OCI-LY7 (cell line): ENCODE data around the gene PSMD1. TPM values are rescaled to one million over a fixed set of nuclear protein-coding genes. Genes with fewer than 3 reads are reported as not detected.

Experiments used
- BruUV-seq: library from RNA; stranded (reverse); fragments of 400-500 nt; replicated peaks from 2 replicates; lab custom pipeline; 2021; lab: Mats Ljungman, UMichigan
- CTCF ChIA-PET: fragments of 300-600 bp; sonication (Branson Sonifier 250); formaldehyde crosslinking; loops from one replicate; lab custom pipeline; 2022; ENCODE audit warnings: antibody characterized with exemption; ENCODE audit not compliant: unreplicated experiment; lab: Charles Lee
- POLR2A ChIA-PET: fragments of 300-600 bp; sonication (Branson Sonifier 250); formaldehyde crosslinking; loops from one replicate; lab custom pipeline; 2022; ENCODE audit warnings: antibody characterized with exemption; lab: Charles Lee
- DNase-seq: peaks from one replicate; pipeline ENCODE4 v3.0.0-alpha.2; 2015; ENCODE audit warnings: low spot score
- H2AFZ ChIP-seq: fragments of 200-600 bp; sonication (generic), shearing (Covaris generic); 2 replicates; pipeline ENCODE4 v1.6.1; 2014; ENCODE audit warnings: mild to moderate bottlenecking, antibody characterized with exemption, low read length, moderate library complexity
- H3K27ac ChIP-seq: fragments of 200-600 bp; sonication (generic); 2 replicates; pipeline ENCODE4 v1.5.1; 2014; ENCODE audit warnings: mixed run types, low read depth, mild to moderate bottlenecking, moderate library complexity, low read length, inconsistent platforms; ENCODE audit not compliant: poor library complexity, severe bottlenecking
- H3K36me3 ChIP-seq: fragments of 200-600 bp; sonication (generic); 2 replicates; pipeline ENCODE4 v1.6.1; 2014; ENCODE audit warnings: mild to moderate bottlenecking, antibody characterized with exemption, low read length, moderate library complexity, mixed read lengths; ENCODE audit not compliant: insufficient read depth
- H3K4me1 ChIP-seq: fragments of 200-600 bp; sonication (generic); 2 replicates; pipeline ENCODE4 v1.5.1; 2014; ENCODE audit warnings: mild to moderate bottlenecking, low read length; ENCODE audit not compliant: insufficient read depth, poor library complexity, severe bottlenecking
- H3K4me2 ChIP-seq: fragments of 200-600 bp; sonication (generic); 2 replicates; pipeline ENCODE4 v1.6.1; 2014; ENCODE audit warnings: mild to moderate bottlenecking, low read length
- H3K4me3 ChIP-seq: fragments of 200-600 bp; sonication (generic); 2 replicates; pipeline ENCODE4 v1.5.1; 2014; ENCODE audit warnings: mild to moderate bottlenecking, low read depth, low read length; ENCODE audit not compliant: poor library complexity, severe bottlenecking
- H3K79me2 ChIP-seq: fragments of 200-600 bp; sonication (generic); 2 replicates; pipeline ENCODE4 v1.6.1; 2016; ENCODE audit warnings: low read depth, mild to moderate bottlenecking, low read length, moderate library complexity, mixed read lengths; ENCODE audit not compliant: insufficient read depth
- H3K9me2 ChIP-seq: fragments of 200-600 bp; sonication (generic); 2 replicates; pipeline ENCODE4 v1.6.1; 2016; ENCODE audit warnings: mild to moderate bottlenecking, low read length, mixed read lengths; ENCODE audit not compliant: insufficient read depth
- H3K9me3 ChIP-seq: fragments of 200-600 bp; sonication (generic); 2 replicates; pipeline ENCODE4 v1.6.1; 2014; ENCODE audit warnings: mild to moderate bottlenecking, mixed run types, low read length, mixed read lengths
- H4K20me1 ChIP-seq: fragments of 200-600 bp; sonication (generic); 2 replicates; pipeline ENCODE4 v1.6.1; 2014; ENCODE audit warnings: mild to moderate bottlenecking, antibody characterized with exemption, low read length, moderate library complexity, mixed read lengths; ENCODE audit not compliant: insufficient read depth
- CTCF ChIP-seq: fragments of 200-600 bp; sonication (generic); conservative IDR thresholded peaks from 2 replicates; pipeline ENCODE4 v1.5.1; 2014; ENCODE audit warnings: mild to moderate bottlenecking, antibody characterized with exemption, low read length, moderate library complexity, mixed read lengths
- EZH2phosphoT487 ChIP-seq: fragments of 200-600 bp; sonication (generic); IDR thresholded peaks from 2 replicates; pipeline ENCODE4 v1.6.1; 2018; ENCODE audit warnings: low read depth, borderline replicate concordance, mild to moderate bottlenecking, mixed run types, antibody characterized with exemption, low read length, moderate library complexity, mixed read lengths
- intact Hi-C: fragments of 100-400 bp; cut with micrococcal nuclease; formaldehyde crosslinking; loops from one replicate; pipeline ENCODE4 v1.10.0; 2022; ENCODE audit not compliant: unreplicated experiment
- total RNA-seq, 2 experiments: library from RNA; depleted of rRNA in 1 of 2; stranded (reverse); fragments of >200 nt in 1 of 2; shearing (Covaris generic) in 1 of 2; gene quantifications; 2 replicates each; pipeline ENCODE4 v1.2.3, GENCODE V29; 2014 to 2022

The PSMD1 gene
- total RNA-seq, 2 experiments from 2014 or later, result 60.5 to 105 TPM

- no peak overlapping the region for H2AFZ ChIP-seq
- no peaks in the 10 kb centered on the region for H3K9me3 ChIP-seq
- H4K20me1 ChIP-seq, result no peaks in the 10 kb centered on the region
- H3K27ac ChIP-seq, result no peak overlapping the region
- ChIA-PET CTCF (no interaction called here), POLR2A (no interaction called here)
- intact Hi-C loops, result no loop called here
- no TSS peak for BruUV-seq
- no peaks in the 10 kb centered on the region for H3K9me2 ChIP-seq
- peaks cover 19% of the 10 kb centered on the region for H3K4me1 ChIP-seq
- TF ChIP-seq EZH2phosphoT487 (no peak), CTCF (no peak)
- H3K4me2 ChIP-seq, result no peak overlapping the region
- H3K79me2 ChIP-seq, result no peaks in the 10 kb centered on the region
- no peak for DNase-seq
- H3K4me3 ChIP-seq, result no peak overlapping the region
- no peaks in the 10 kb centered on the region for H3K36me3 ChIP-seq
Measured at GRCh38 chr2:231184319-231184718, 127.7 kb downstream of the PSMD1 start.

DNA sequence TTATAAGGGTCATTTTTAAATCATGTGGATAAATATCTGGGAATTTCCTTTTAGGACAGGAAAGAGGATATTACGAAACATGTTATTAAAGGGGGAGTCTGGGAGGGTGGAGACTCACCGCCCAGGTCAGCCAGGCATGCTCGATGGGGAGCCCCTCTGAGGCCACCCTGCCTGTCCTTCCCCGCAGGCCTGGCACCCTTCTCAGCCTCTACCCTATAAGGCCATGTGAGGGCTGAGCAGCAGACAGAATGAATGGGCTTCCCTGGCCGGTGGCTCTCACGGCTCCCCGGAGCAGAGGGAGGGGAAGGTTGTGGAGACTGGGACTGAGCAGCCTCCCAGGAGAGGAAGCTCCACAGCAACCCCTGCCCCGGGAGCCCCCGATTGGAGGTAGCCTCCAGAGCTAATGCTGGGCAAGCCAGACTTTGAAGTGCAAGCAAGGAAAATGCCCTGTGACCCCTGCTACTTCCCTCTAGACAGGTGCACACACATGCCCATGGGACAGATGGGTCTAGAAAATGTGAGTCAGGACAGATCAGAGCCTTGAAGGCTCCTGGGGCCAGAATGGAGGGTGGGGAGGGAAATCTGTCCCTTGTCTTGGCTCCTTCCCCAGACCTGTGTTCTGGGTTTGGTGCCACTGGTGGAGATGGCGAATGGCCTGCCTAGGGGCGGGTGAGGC lies 128.5 kb downstream of the PSMD1 start:
- Histone ChIP-seq H2AFZ (no peak overlapping the region), H3K4me2 (no peak overlapping the region), H4K20me1 (no peaks in the 10 kb centered on the region), H3K4me1 (peaks cover 10% of the 10 kb centered on the region), H3K9me3 (no peaks in the 10 kb centered on the region), H3K27ac (no peak overlapping the region), H3K9me2 (no peaks in the 10 kb centered on the region), H3K36me3 (no peaks in the 10 kb centered on the region), H3K4me3 (no peak overlapping the region), H3K79me2 (no peaks in the 10 kb centered on the region)
- no TSS peak for BruUV-seq
- intact Hi-C loops, result no loop called here
- ChIA-PET POLR2A (no interaction called here), CTCF (no interaction called here)
- no peak for DNase-seq
- TF ChIP-seq EZH2phosphoT487, result no peak
- no peak for TF ChIP-seq CTCF

- Histone ChIP-seq H3K4me3 (no peak overlapping the region), H3K4me1 (peaks cover 8% of the 10 kb centered on the region), H3K36me3 (no peaks in the 10 kb centered on the region), H3K9me3 (no peaks in the 10 kb centered on the region), H3K79me2 (no peaks in the 10 kb centered on the region), H4K20me1 (no peaks in the 10 kb centered on the region), H3K27ac (no peak overlapping the region), H3K9me2 (no peaks in the 10 kb centered on the region), H2AFZ (no peak overlapping the region), H3K4me2 (no peak overlapping the region)
- TF ChIP-seq CTCF, result no peak
- TF ChIP-seq EZH2phosphoT487, result no peak
- ChIA-PET CTCF (no interaction called here), POLR2A (no interaction called here)
- intact Hi-C loops, result no loop called here
- BruUV-seq, result no TSS peak
- no peak for DNase-seq
Measured at GRCh38 chr2:231185886-231186285, 129.2 kb downstream of the PSMD1 start.
